GM23248 (cell line): ENCODE measurements around the gene DUSP10.

Experiments used
- EZH2 ChIP-seq: fragments of 200-600 bp; sonication (generic); IDR thresholded peaks from 2 replicates; pipeline ENCODE4 v1.6.1; 2018; ENCODE audit warnings: antibody characterized with exemption, mild to moderate bottlenecking; ENCODE audit not compliant: insufficient read depth, poor library complexity, severe bottlenecking
- EZH2phosphoT487 ChIP-seq: fragments of 200-600 bp; sonication (generic); IDR thresholded peaks from 2 replicates; pipeline ENCODE4 v1.6.1; 2018; ENCODE audit warnings: antibody characterized with exemption, moderate library complexity, mild to moderate bottlenecking, low read depth; ENCODE audit not compliant: insufficient read depth

- TF ChIP-seq EZH2phosphoT487: no peak
- no peak for TF ChIP-seq EZH2
Measured at GRCh38 chr1:221696718-221697461, 45.0 kb downstream of the DUSP10 start.
